ENCODE measurements around the gene PLA2G4A. TPM values are rescaled to one million over a fixed set of nuclear protein-coding genes. Genes with fewer than 3 reads are reported as not detected.

PLA2G4A gene
- total RNA-seq, 1 experiment from 2014 or later, result not detected

GRCh38 chr1:186985889-186986491 is 157.2 kb downstream of the PLA2G4A start:
- peak; percentile 72 for ATAC-seq
- POLR2A ChIA-PET, result no interaction called here
- CTCF ChIA-PET, result no interaction called here
- no peaks in the 10 kb centered on the region for H3K4me1 ChIP-seq (ENCODE audit: control insufficient read depth, insufficient read depth, low read length)
- no TSS peak for BruUV-seq (replicated peaks)
- in situ Hi-C loops (cut with HindIII; ENCODE audit: low pct_unique_long_range_greater_than_20kb, low sequenced_read_pairs) (no loop called here), intact Hi-C loops (cut with micrococcal nuclease; ENCODE audit: unreplicated experiment) (loop anchor here (1.0 to 5.0 kb wide), 3 partner anchors 379 to 581 kb away; no protein-coding TSS in a partner anchor)
- H3K27ac ChIP-seq (ENCODE audit: low read length), result no peak overlapping the region
- peak; percentile 43 for DNase-seq (ENCODE audit: low read depth, low spot score)
- no peaks in the 10 kb centered on the region for H3K36me3 ChIP-seq (ENCODE audit: control insufficient read depth, insufficient read depth, low read length)
- no peak overlapping the region for H3K4me3 ChIP-seq (ENCODE audit: low read depth in 2 of 2, low read length in 2 of 2)
- no peak for TF ChIP-seq REST (IDR thresholded peaks at IDR 0.05; ENCODE audit: insufficient read depth in 1 of 2, low read depth in 2 of 2, low read length in 1 of 2)
- no peak for TF ChIP-seq SIN3A (IDR thresholded peaks at IDR 0.05; ENCODE audit: borderline replicate concordance, insufficient read depth, low read depth, low read length)
- TF ChIP-seq, protein P1, sequence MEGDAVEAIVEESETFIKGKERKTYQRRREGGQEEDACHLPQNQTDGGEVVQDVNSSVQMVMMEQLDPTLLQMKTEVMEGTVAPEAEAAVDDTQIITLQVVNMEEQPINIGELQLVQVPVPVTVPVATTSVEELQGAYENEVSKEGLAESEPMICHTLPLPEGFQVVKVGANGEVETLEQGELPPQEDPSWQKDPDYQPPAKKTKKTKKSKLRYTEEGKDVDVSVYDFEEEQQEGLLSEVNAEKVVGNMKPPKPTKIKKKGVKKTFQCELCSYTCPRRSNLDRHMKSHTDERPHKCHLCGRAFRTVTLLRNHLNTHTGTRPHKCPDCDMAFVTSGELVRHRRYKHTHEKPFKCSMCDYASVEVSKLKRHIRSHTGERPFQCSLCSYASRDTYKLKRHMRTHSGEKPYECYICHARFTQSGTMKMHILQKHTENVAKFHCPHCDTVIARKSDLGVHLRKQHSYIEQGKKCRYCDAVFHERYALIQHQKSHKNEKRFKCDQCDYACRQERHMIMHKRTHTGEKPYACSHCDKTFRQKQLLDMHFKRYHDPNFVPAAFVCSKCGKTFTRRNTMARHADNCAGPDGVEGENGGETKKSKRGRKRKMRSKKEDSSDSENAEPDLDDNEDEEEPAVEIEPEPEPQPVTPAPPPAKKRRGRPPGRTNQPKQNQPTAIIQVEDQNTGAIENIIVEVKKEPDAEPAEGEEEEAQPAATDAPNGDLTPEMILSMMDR (IDR thresholded peaks at IDR 0.05), result peak; percentile 64; the same call in 1 of the 2 replicates
- no peaks in the 10 kb centered on the region for H3K27me3 ChIP-seq (ENCODE audit: control insufficient read depth, insufficient read depth, low read length)
- H3K9me3 ChIP-seq (ENCODE audit: control insufficient read depth, insufficient read depth, low read depth, low read length), result no peaks in the 10 kb centered on the region

DNA sequence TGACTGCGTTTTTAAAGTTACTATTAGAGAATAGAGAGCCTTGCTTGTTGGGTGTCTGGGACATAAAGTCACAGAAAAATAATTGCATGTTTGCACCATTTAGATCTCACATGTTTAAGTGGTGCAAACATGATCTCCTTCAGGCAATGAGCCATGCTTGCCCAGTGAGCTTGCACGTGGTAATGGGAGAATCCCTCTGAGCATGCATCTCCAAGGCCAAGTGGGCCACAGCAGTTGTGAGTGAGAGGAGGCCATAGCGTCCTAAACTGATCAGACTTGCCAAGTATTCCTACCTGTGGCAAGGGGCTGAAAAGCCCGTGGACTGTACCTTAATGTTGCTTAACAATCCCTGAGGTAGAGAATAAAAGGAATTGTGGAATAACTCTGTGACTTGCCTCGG is 158.3 kb downstream of the PLA2G4A start:
- H3K36me3 ChIP-seq (ENCODE audit: control insufficient read depth, insufficient read depth, low read length), result no peaks in the 10 kb centered on the region
- no TSS peak for BruUV-seq (replicated peaks)
- no peak overlapping the region for H3K27ac ChIP-seq (ENCODE audit: low read length)
- H3K4me3 ChIP-seq (ENCODE audit: low read depth in 2 of 2, low read length in 2 of 2), result no peak overlapping the region
- ATAC-seq, result no peak
- POLR2A ChIA-PET, result no interaction called here
- CTCF ChIA-PET, result no interaction called here
- DNase-seq (ENCODE audit: low read depth, low spot score), result no peak
- H3K9me3 ChIP-seq (ENCODE audit: control insufficient read depth, insufficient read depth, low read depth, low read length), result no peaks in the 10 kb centered on the region
- no peaks in the 10 kb centered on the region for H3K27me3 ChIP-seq (ENCODE audit: control insufficient read depth, insufficient read depth, low read length)
- intact Hi-C loops (cut with micrococcal nuclease; ENCODE audit: unreplicated experiment) (loop anchor here (2.0 to 5.0 kb wide), 2 partner anchors 380 to 582 kb away; no protein-coding TSS in a partner anchor), in situ Hi-C loops (cut with HindIII; ENCODE audit: low pct_unique_long_range_greater_than_20kb, low sequenced_read_pairs) (no loop called here)
- no peaks in the 10 kb centered on the region for H3K4me1 ChIP-seq (ENCODE audit: control insufficient read depth, insufficient read depth, low read length)
- TF ChIP-seq, protein P1 (IDR thresholded peaks at IDR 0.05), result no peak

- intact Hi-C loops (cut with micrococcal nuclease; ENCODE audit: unreplicated experiment), result loop anchor here (2.0 to 5.0 kb wide), 2 partner anchors 380 to 583 kb away; no protein-coding TSS in a partner anchor
- no peaks in the 10 kb centered on the region for H3K27me3 ChIP-seq (ENCODE audit: control insufficient read depth, insufficient read depth, low read length)
- CTCF ChIA-PET, result no interaction called here
- TF ChIP-seq REST (IDR thresholded peaks at IDR 0.05; ENCODE audit: insufficient read depth in 1 of 2, low read depth in 2 of 2, low read length in 1 of 2), result no peak
- TF ChIP-seq, protein P1 (IDR thresholded peaks at IDR 0.05), result no peak
- no peak for TF ChIP-seq TCF7L2 (IDR thresholded peaks at IDR 0.05; ENCODE audit: low read depth, low read length)
- no peak for TF ChIP-seq SIN3A (IDR thresholded peaks at IDR 0.05; ENCODE audit: borderline replicate concordance, insufficient read depth, low read depth, low read length)
- no peak for TF ChIP-seq POLR2AphosphoS5 (IDR thresholded peaks at IDR 0.05; ENCODE audit: low read depth, low read length)
- no TSS peak for BruUV-seq (replicated peaks)
- DNase-seq (ENCODE audit: low read depth, low spot score) (no peak), ATAC-seq (no peak)
- no peaks in the 10 kb centered on the region for H3K4me1 ChIP-seq (ENCODE audit: control insufficient read depth, insufficient read depth, low read length)
- in situ Hi-C loops (cut with HindIII; ENCODE audit: low pct_unique_long_range_greater_than_20kb, low sequenced_read_pairs), result no loop called here
- H3K27ac ChIP-seq (ENCODE audit: low read length), result no peak overlapping the region
- H3K9me3 ChIP-seq (ENCODE audit: control insufficient read depth, insufficient read depth, low read depth, low read length), result no peaks in the 10 kb centered on the region
- no peaks in the 10 kb centered on the region for H3K36me3 ChIP-seq (ENCODE audit: control insufficient read depth, insufficient read depth, low read length)
- POLR2A ChIA-PET, result no interaction called here
- H3K4me3 ChIP-seq (ENCODE audit: low read depth in 2 of 2, low read length in 2 of 2), result no peak overlapping the region
Observed at GRCh38 chr1:186987769-186988168, 159.0 kb downstream of the PLA2G4A start.
